BE2C (cell line): ENCODE measurements around the gene ZNF276.
A peak's percentile ranks its signal among the peaks of the same experiment; 100 is the strongest.
"Not testable (repeated sequence)": the region's sequence is repeated elsewhere in the genome, so short reads cannot be mapped to it uniquely, and the experiment has no call there.

Source experiments
- DNase-seq: peaks from one replicate; pipeline ENCODE4 v3.0.0-alpha.2; 2020
- H3K27me3 ChIP-seq: fragments of 250-450 bp; sonication (Bioruptor Pico); 2 replicates; pipeline ENCODE4 v1.5.1; 2020; ENCODE audit warnings: mild to moderate bottlenecking
- H3K36me3 ChIP-seq: fragments of 250-450 bp; sonication (Bioruptor Pico); 2 replicates; pipeline ENCODE4 v1.5.1; 2020; ENCODE audit warnings: mild to moderate bottlenecking
- H3K4me1 ChIP-seq: fragments of 250-450 bp; sonication (Bioruptor Pico); 2 replicates; pipeline ENCODE4 v1.5.1; 2020
- H3K4me3 ChIP-seq: 2 replicates; pipeline ENCODE4 v1.5.1; 2011; ENCODE audit warnings: low read depth, low read length
- H3K9me3 ChIP-seq: fragments of 250-450 bp; sonication (Bioruptor Pico); 2 replicates; pipeline ENCODE4 v1.5.1; 2020
- CTCF ChIP-seq: IDR thresholded peaks from 2 replicates; pipeline ENCODE4 v1.5.1; 2012; ENCODE audit warnings: mild to moderate bottlenecking, low read depth, low read length

The ZNF276 gene

GRCh38 chr16:89687092-89687940, 34.0 kb upstream of the ZNF276 start:
- H3K4me3 ChIP-seq = peak overlapping the region; percentile 86

DNA sequence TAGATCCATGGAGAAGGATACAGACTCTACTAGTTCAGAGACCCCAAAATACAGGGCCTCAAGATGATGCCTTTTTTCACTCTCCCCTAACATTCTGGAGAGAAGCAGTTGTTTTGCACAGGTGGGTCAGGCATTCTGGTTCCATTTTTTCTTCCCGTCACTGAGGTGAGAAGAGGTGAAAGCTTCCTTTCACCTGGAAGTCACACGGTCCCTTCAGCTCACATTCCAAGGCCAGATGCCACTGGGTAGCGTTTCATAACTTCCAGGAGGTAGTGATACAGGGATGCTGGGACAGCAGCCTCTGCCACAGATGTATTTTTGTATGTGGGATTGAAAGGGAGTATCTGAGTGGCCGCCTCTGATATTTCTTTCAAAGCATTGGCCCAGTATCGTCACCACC, 32.9 kb upstream of the ZNF276 start:
- Histone ChIP-seq H3K36me3 (peaks cover 22% of the 10 kb centered on the region), H3K4me1 (no peaks in the 10 kb centered on the region; the same call in 1 of the 2 replicates), H3K27me3 (no peaks in the 10 kb centered on the region), H3K4me3 (no peak overlapping the region), H3K9me3 (no peaks in the 10 kb centered on the region)
- TF ChIP-seq CTCF = no peak
- no peak for DNase-seq

More at GRCh38 chr16:89687092-89687940, 34.0 kb upstream of the ZNF276 start:
- no peak for DNase-seq
- H3K4me1 ChIP-seq = no peaks in the 10 kb centered on the region; the same call in 1 of the 2 replicates
- H3K36me3 ChIP-seq = peaks cover 18% of the 10 kb centered on the region
- H3K27me3 ChIP-seq = no peaks in the 10 kb centered on the region
- H3K9me3 ChIP-seq = no peaks in the 10 kb centered on the region
- no peak for TF ChIP-seq CTCF

DNA sequence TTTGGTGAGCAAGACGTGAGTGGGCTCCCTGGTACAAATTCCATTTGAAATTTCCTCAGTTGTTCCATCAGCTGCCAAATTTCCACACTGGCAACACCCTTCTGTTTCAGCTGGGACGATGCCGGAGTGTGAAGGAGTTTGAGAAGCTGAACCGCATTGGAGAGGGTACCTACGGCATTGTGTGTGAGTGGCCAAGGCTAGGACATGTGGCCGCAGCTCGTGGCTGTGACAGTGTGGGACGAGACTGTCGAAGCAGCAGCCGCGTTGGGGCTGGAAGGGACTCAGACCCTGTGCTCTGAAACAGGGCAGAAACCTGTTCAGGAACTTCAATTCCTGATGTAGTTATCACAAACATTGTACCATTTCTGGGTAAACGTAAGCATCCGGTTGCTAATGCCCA, 32.2 kb upstream of the ZNF276 start:
- Histone ChIP-seq H3K36me3 (peaks cover 30% of the 10 kb centered on the region), H3K4me3 (no peak overlapping the region), H3K27me3 (no peaks in the 10 kb centered on the region), H3K9me3 (no peaks in the 10 kb centered on the region), H3K4me1 (no peaks in the 10 kb centered on the region; the same call in 1 of the 2 replicates)
- DNase-seq = no peak
- TF ChIP-seq CTCF = no peak

DNA sequence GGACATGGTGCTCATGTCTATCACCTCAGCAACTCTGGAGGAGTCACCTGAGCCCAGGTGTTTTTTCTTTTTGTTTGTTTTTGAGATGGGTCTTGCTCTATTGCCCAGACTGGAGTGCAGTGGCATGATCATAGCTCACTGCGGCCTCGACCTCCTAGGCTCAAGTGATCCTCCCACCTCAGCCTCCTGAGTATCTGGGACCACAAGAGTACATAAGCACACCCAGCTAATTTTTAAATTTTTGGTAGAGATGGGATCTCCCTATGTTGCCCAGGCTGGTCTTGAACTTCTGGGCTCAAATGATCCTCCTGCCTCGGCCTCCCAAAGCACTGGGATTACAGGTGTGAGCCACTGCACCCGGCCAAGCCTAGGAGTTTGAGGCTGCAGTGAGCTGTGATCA, 31.7 kb upstream of the ZNF276 start:
- H3K4me3 ChIP-seq, H3K9me3 ChIP-seq, H3K27me3 ChIP-seq, DNase-seq, H3K4me1 ChIP-seq: not testable (repeated sequence)
- H3K36me3 ChIP-seq = peaks cover 30% of the 10 kb centered on the region

- no peak for TF ChIP-seq CTCF
- Histone ChIP-seq H3K4me3 (no peak overlapping the region), H3K36me3 (peaks cover 32% of the 10 kb centered on the region), H3K4me1 (no peaks in the 10 kb centered on the region; the same call in 1 of the 2 replicates), H3K27me3 (no peaks in the 10 kb centered on the region), H3K9me3 (no peaks in the 10 kb centered on the region)
- DNase-seq = no peak
Observed at GRCh38 chr16:89690392-89690901, 30.9 kb upstream of the ZNF276 start.

DNA sequence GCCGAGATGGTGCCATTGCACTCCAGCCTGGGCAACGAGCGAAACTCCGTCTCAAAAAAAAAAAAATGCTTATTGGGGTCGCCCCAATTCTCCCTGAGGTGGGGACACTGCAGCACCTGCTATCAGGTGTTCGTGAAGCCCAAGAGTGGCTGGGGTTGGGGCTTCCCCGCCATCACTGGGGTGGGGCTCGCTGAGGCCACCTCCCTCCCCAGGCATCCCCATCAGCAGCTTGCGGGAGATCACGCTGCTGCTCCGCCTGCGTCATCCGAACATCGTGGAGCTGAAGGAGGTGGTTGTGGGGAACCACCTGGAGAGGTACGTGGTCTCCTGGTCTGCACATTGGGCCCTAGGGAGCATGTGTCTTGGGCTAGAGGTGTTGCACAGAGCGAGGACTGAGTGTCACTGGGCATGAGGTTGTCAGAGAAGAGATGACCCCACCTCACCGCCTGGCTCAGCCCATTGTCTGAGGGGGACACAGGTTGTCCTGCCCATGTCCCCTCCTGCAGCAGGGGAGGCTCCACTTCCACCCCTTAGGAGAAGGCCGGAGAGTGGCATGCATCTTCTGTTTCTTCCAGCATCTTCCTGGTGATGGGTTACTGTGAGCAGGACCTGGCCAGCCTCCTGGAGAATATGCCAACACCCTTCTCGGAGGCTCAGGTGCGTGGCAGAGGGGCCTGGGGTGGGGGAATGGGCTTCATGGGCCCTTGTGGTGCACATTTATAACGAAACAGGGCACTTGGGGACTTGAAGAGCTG, 29.9 kb upstream of the ZNF276 start:
- no peaks in the 10 kb centered on the region; the same call in 1 of the 2 replicates for H3K4me1 ChIP-seq
- H3K9me3 ChIP-seq = no peaks in the 10 kb centered on the region
- DNase-seq = no peak
- H3K36me3 ChIP-seq = peaks cover 40% of the 10 kb centered on the region
- no peaks in the 10 kb centered on the region for H3K27me3 ChIP-seq
- TF ChIP-seq CTCF = no peak
- H3K4me3 ChIP-seq = no peak overlapping the region
